Natural killer cell (primary cell): ENCODE data around the gene CLSTN2. TPM values are rescaled to one million over a fixed set of nuclear protein-coding genes. Genes with fewer than 3 reads are reported as not detected.

ENCODE experiments used
- ATAC-seq, 3 donors: fragments of 150-1000 bp in 2 of 3; fragments of 200-7000 bp in 1 of 3; cut with Tn5 transposase; 1 replicate in 1 of 3; 2 replicates in 2 of 3; pipeline ENCODE4 v1.10.0; 2021; ENCODE audit warnings: mild to moderate bottlenecking in 2 of 3, moderate library complexity in 2 of 3
- DNase-seq, 2 donors: peaks; one replicate each; pipeline versions ENCODE4 v3.0.0 to v3.0.0-alpha.2; 2013 to 2021; ENCODE audit warnings: mixed read lengths in 1 of 2
- H3K27ac ChIP-seq: one replicate; pipeline ENCODE4 v1.5.1; 2013; ENCODE audit warnings: mild to moderate bottlenecking, low read length
- H3K27me3 ChIP-seq: one replicate; pipeline ENCODE4 v1.6.1; 2013; ENCODE audit warnings: low read length; ENCODE audit not compliant: control insufficient read depth, insufficient read depth
- H3K36me3 ChIP-seq: one replicate; pipeline ENCODE4 v1.6.1; 2013; ENCODE audit warnings: low read length; ENCODE audit not compliant: control insufficient read depth, insufficient read depth
- H3K4me1 ChIP-seq: one replicate; pipeline ENCODE4 v1.6.1; 2013; ENCODE audit warnings: low read length; ENCODE audit not compliant: control insufficient read depth, insufficient read depth
- H3K4me3 ChIP-seq: one replicate; pipeline ENCODE4 v1.5.1; 2013; ENCODE audit warnings: low read length
- H3K9me3 ChIP-seq: one replicate; pipeline ENCODE4 v1.6.1; 2013; ENCODE audit warnings: low read length; ENCODE audit not compliant: control insufficient read depth, insufficient read depth
- H3K27ac Mint-ChIP-seq, 2 donors: one replicate each; pipeline ENCODE4 v1.8.0; 2022; ENCODE audit warnings: mild to moderate bottlenecking in 2 of 2, mixed read lengths in 2 of 2, moderate library complexity in 1 of 2
- H3K27me3 Mint-ChIP-seq, 2 donors: one replicate each; pipeline ENCODE4 v1.8.0; 2022; ENCODE audit warnings: low read depth in 2 of 2, mixed read lengths in 2 of 2
- H3K36me3 Mint-ChIP-seq: one replicate; pipeline ENCODE4 v1.8.0; 2022; ENCODE audit warnings: mixed read lengths
- H3K4me1 Mint-ChIP-seq, 2 donors: one replicate each; pipeline ENCODE4 v1.8.0; 2022; ENCODE audit warnings: mixed read lengths in 2 of 2
- H3K4me3 Mint-ChIP-seq: one replicate; pipeline ENCODE4 v1.8.0; 2022; ENCODE audit warnings: mild to moderate bottlenecking, moderate library complexity, mixed read lengths
- H3K9me3 Mint-ChIP-seq, 2 donors: one replicate each; pipeline ENCODE4 v1.8.0; 2022; ENCODE audit warnings: mixed read lengths in 2 of 2
- CTCF ChIP-seq: fragments of 200-600 bp; IDR thresholded peaks from one replicate; pipeline ENCODE4 v1.8.0; 2022; ENCODE audit warnings: antibody characterized with exemption
- WGBS: methylation state at CpG from one replicate; pipeline ENCODE4 v1.1.7; 2013; ENCODE audit warnings: missing lambda C conversion rate; ENCODE audit not compliant: insufficient coverage; 5-methylcytosine and 5-hydroxymethylcytosine counted together
- intact Hi-C: fragments of 100-400 bp; cut with micrococcal nuclease; formaldehyde crosslinking; loops from one replicate; pipeline ENCODE4 v1.14.2; 2022
- total RNA-seq, 4 donors: library from RNA; stranded (reverse); fragments of 120-200 nt in 1 of 4; gene quantifications; one replicate each; pipeline versions ENCODE4 v1.2.3 to v1.2.4, GENCODE V29; 2013 to 2022

CLSTN2 gene
- total RNA-seq, 3 donors from 2014 or later (not counting 1 experiment from before 2014, with no cell fraction given): 0.05 TPM; not detected in 2

- Histone ChIP-seq H3K4me3 (no peak overlapping the region), H3K27me3 (no peaks in the 10 kb centered on the region), H3K9me3 (peaks cover 3% of the 10 kb centered on the region), H3K27ac (no peak overlapping the region), H3K4me1 (no peaks in the 10 kb centered on the region), H3K36me3 (no peaks in the 10 kb centered on the region)
- Mint-ChIP-seq H3K27ac (no peak overlapping the region), H3K27me3 (peaks cover 0 to 10% of the 10 kb centered on the region in 2 donors), H3K4me3 (no peak overlapping the region), H3K9me3 (no peaks in the 10 kb centered on the region), H3K4me1 (no peaks in the 10 kb centered on the region), H3K36me3 (no peaks in the 10 kb centered on the region)
- intact Hi-C loops: no loop called here
- ATAC-seq (no peak), DNase-seq (no peak)
- no peak for TF ChIP-seq CTCF
- 71% methylated on average over 2 of the region's 2 CpGs for WGBS
These were observed 407.7 kb downstream of the CLSTN2 start for GRCh38 chr3:140342668-140343067.

GRCh38 chr3:140343211-140344081 is 408.5 kb downstream of the CLSTN2 start:
- no peak overlapping the region for H3K4me3 Mint-ChIP-seq
- Histone ChIP-seq H3K36me3 (no peaks in the 10 kb centered on the region), H3K27ac (no peak overlapping the region), H3K9me3 (peaks cover 3% of the 10 kb centered on the region), H3K4me1 (no peaks in the 10 kb centered on the region), H3K4me3 (no peak overlapping the region), H3K27me3 (no peaks in the 10 kb centered on the region)
- ATAC-seq (no peak), DNase-seq (no peak)
- H3K9me3 Mint-ChIP-seq: no peaks in the 10 kb centered on the region
- no peak overlapping the region for H3K27ac Mint-ChIP-seq
- TF ChIP-seq CTCF: no peak
- intact Hi-C loops: no loop called here
- WGBS: 87% methylated on average over 7 of the region's 8 CpGs
- H3K4me1 Mint-ChIP-seq: no peaks in the 10 kb centered on the region
- no peaks in the 10 kb centered on the region for H3K36me3 Mint-ChIP-seq
- peaks cover 0 to 10% of the 10 kb centered on the region in 2 donors for H3K27me3 Mint-ChIP-seq

GRCh38 chr3:140344082-140344454 is 409.1 kb downstream of the CLSTN2 start:
- Histone ChIP-seq H3K36me3 (no peaks in the 10 kb centered on the region), H3K4me3 (no peak overlapping the region), H3K27ac (no peak overlapping the region), H3K27me3 (no peaks in the 10 kb centered on the region), H3K9me3 (peaks cover 6% of the 10 kb centered on the region), H3K4me1 (no peaks in the 10 kb centered on the region)
- no peak overlapping the region for H3K27ac Mint-ChIP-seq
- WGBS: 100% methylated on average over 4 of the region's 5 CpGs
- H3K27me3 Mint-ChIP-seq: peaks cover 3 to 10% of the 10 kb centered on the region in 2 donors
- no peak for TF ChIP-seq CTCF
- DNase-seq: no peak
- intact Hi-C loops: no loop called here
- no peaks in the 10 kb centered on the region for H3K9me3 Mint-ChIP-seq
- no peak overlapping the region for H3K4me3 Mint-ChIP-seq
- no peaks in the 10 kb centered on the region for H3K4me1 Mint-ChIP-seq
- H3K36me3 Mint-ChIP-seq: no peaks in the 10 kb centered on the region
- no peak for ATAC-seq
